GM18858 (cell line): Measurements from ENCODE around the gene ARHGAP27.
"Not testable (repeated sequence)": the region's sequence is repeated elsewhere in the genome, so short reads cannot be mapped to it uniquely, and the experiment has no call there.

Experiments
- ATAC-seq: cut with Tn5 transposase; IDR thresholded peaks from one replicate; pipeline ENCODE4 v1.9.1; 2021; ENCODE audit not compliant: unreplicated experiment

Gene ARHGAP27

DNA sequence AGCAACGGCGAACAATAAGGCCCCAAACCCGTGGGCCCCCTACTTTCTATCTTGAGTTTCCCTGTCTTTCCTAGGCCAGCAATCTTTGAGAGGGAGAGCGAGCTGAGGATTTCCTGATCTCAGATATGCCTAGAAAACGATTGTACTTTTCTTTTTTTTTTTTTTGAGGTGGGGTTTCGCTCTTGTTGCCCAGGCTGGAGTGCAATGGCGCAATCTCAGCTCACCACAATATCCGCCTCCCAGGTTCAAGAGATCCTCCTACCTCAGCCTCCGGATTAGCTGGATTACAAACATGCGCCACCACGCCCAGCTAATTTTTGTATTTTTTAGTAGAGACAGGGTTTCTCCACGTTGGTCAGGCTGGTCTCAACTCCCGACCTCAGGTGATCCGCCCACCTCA is 15.0 kb upstream of the ARHGAP27 start:
- not testable (repeated sequence) for ATAC-seq

DNA sequence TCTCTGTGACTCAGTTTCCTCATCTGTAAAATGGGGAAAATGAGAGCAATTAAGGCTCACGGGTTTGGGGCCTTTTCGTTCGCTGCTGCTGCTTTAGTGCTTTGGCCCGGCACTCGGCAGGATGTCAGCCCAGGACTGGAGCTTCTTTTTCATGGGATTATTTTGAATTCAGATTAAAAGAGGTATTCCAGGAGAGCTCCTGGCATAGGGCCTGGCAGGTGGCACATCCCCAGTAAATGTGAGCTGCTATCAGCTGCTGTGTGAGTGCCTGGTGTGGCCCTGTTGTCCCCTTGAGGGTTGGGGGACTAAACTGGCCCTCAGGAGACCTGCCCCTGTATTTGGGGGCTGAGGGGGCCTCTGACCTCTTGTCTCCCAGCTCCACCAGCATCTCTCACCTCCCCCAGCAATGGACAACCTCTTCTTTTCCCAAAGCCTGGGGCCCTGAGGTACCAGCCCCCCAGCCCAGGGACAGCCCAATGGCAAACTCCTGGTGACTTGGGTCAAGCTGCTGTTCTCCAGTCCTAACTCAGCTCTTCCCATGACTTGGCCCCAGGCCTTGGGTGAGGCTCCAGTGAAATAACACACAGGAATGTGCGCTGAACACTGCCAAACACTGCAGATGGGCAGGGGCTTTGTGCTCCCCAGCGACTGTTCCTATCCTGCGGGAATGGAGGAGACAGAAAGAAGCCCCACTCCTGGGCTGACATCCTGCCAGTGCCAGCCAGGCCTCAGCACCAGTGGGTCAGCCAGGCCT is 14.4 kb upstream of the ARHGAP27 start:
- ATAC-seq: not testable (repeated sequence)

DNA sequence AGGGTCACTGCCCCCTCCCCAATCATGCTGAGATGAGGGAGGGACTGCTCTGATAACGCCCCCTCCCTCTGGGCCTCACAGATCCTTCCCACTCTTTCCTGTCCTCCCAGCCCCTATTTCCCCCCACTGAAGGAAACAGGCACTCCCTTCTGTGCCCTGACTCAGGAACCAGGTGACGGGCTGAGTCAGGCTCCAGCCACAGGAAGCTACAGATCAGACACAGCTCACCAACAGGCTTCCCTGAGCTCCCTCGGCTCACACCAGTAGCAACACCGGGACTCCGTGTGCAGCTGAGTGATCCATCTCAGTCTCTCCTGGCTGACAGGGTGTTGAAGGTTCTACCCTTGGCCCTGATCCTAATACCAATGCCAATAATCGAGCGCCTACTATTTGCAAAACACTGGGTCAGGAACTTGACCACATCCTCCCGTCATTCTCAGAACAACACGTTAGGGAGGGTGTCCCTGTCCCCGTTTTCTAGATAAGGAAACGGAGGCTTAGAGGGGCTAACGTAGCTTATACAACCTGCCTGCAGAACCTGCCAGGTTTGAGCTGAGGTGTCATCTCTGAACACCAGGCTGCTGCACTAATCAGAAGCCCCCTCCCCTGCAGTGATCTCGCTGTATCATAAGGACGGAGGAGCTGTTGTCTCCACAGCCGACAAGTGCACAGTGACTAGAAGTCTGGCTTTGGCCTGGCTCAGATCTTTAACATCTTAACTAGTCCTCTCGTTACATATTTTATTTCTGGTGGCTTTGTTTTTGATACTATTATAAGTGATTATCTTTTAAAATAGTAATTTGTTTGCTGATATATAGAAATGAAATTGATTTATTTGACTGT is 13.5 kb upstream of the ARHGAP27 start:
- not testable (repeated sequence) for ATAC-seq

DNA sequence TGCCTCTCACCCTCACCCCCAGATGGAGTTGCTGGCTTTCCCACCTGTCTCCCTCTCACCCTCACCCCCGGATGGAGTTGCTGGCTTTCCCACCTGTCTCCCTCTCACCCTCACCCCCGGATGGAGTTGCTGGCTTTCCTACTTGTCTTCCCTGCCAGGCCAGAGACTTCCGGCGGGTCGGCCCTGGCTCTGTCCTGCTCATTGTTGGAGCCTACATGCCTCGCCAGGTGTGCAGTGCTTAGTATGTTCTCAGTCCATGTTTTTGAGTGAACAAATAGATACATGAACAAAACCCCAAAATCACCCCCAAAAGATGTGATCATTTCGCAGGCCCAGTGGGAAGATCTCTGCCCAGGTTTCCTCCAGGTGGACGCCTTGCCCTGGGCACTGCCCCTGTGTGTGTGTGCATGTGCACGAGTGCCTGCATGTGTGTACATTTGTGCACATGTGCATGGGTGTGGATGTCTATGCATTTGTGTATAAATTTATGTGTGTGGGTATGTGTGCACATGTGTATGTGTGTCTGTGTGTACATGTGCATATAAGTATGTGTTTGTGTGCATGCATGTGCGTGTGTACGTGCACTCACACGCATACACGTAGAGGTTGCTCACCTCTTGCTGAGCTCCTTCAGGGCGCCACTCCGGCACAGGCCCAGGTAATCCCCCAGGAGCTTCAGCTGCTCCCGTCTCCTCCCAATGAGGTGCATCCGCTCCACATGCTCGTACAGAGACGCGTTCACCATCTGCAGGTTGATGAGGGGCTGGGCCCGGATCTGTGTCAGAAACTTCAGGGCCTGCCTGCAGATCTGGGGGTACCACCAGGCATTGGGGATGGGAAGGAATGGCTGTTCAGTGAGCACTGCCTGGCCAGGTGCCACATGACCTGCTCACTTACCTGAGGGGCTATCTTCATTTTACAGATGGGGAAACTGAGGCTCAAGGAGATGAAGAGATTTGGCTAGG is 12.5 kb upstream of the ARHGAP27 start:
- ATAC-seq: not testable (repeated sequence)

DNA sequence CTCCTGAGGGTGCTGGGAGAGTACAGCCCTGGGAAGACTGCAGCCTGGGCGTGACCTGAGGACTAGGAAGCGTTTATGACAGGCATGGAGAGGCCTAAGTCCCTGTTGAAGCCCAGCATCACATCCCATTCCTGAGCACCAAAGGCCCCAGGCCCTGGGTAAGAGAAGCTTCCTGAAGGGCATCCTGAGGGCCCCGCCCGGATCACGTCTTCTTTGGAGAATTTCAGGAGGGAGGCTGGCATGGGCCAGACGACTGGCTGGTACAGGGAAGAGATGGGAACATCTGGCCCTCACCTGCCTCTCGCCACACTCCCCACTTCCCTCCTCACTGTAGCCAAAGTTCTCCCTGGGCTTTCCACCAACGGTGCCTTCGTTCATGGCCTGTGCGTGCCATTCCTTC is 11.6 kb upstream of the ARHGAP27 start:
- not testable (repeated sequence) for ATAC-seq

DNA sequence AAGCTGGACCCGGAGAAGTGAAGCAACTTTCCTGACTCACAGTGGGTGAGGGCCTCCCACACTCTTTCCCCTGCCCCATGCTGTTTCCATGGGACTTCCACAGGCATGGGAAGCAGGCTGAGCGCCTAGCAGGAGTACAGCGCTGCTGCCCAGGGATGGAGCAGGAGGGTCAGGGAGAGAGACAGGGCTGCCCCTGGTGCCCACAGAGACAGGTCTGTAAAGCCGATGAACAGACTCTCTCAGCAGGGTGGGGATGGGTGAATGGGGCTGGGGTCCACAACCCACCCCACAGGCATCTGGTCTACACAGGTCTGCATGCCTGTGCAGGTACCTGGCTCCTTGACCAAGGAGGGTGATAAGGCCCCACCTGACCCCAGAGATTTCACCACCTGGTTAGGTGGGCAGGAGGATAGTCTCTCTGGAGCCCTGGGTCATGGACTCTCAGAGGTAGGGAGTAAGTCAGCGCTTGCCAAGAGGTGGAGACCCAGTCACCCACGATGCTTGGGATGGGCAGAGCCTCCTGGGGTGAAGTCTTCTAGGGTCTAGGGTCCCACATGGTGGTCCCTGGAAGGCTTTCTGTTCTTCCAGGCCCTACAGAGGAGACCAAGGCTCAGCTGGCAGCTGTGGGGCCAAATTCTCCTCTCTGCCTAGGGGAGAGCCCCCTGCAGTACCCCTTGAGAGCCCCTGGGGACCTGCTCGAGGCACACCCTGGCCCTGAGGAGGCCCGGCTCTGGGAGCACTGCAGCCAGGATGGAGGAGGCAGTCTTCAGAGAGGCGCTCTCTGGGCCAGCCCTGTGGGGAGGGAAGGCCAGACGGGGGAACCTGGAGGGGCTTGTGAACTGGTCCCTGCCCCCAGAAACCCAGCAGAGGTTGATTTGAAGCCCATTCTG is 10.9 kb upstream of the ARHGAP27 start:
- not testable (repeated sequence) for ATAC-seq

DNA sequence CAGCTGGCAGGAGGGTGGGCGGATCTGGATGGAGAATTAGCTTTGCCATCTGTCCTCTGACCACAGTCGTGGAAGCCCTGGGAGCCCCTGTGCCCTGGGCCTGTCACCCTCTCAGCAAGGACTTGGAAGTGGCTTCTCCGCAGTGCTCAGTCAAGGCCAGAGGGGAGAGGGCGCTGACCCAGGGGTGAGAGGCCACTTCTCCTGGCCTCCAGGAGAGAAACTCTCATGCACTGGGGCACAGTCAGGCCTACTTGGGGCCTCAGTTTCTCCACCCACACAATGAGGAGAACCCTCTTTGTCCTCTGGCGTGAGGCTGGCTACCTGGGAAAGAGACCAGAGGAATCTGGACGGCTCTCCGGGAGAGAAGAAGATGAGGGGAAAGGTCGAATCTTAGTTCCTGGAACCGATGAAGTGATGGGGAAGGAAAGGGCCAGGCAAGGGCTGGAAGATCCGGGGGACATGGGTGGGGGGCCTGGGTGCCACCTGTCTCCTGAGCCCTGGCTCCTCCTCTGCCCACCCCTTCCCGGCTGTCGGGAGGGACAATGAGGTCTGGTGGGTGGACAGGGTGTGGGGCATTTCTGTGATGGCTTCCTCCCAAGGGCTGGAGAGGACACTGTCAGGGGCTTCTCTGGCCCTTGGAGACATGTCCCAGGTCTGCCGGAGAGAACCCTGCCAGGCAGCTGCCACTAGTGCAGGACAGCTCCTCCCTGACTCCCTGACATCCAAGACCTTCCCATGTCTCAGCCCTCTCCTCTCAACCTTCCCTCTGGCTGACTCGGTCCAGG is 9.0 kb upstream of the ARHGAP27 start:
- no peak for ATAC-seq

DNA sequence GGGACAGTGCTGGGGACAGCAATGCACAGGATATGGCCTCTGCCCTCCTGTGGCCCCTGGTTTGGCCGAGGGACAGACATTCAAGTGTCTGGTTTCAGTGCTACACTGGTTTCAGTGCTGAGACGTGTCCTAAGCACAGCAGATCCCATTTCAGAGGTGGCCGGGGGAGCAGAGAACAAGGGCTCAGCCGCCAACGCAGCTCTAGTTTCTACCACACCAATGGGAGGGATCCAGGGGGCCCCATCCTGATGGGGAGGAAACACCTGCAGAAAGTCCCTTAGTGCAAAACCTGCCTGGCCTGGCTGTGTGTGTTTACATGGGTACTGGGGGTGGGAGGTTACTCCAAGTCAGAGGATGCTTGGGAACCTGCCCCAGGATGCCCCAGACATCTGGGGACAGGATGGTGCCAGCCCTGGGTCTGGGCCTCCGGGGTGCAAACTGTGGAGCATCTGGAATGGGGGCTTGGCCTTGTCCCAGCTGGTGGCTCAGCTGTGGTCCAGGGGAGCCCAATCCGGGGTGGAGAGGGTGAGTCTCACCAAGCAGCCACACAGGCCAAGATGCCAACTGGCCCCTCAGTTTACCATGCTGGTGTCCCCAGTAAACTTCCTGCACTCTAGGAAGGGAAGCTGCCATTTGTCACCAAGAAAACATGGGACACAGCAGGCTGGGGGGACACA is 8.3 kb upstream of the ARHGAP27 start:
- peak; percentile 53 for ATAC-seq

DNA sequence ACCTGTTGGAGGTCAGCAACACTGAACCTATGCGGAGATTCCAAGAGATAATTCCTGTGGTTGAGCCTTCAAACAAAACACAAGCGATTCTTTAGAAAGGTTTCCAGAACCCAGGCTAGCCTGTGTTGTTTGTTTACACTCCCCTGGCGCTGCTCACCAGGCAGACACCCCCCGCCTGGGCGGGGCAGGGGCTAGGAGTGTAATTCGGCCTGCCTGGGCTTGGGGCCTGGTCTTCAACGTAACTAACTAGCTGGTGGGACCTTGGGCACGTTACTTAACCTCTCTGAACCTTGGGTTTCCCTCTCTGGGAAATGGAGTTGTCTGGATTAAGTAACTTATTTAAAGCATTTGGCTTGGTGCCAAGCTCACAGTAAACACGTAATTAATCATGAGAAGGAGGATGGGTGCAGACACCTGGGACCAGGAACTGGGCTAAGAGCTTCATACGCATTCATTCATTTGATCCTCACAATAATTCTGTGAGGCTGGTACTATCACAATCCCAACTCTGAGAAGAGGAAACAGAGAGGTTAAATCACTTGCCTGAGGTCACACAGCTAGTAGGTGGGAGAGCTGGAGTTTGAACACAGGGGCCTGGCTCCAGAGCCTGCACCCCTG is 7.6 kb upstream of the ARHGAP27 start:
- ATAC-seq: no peak

DNA sequence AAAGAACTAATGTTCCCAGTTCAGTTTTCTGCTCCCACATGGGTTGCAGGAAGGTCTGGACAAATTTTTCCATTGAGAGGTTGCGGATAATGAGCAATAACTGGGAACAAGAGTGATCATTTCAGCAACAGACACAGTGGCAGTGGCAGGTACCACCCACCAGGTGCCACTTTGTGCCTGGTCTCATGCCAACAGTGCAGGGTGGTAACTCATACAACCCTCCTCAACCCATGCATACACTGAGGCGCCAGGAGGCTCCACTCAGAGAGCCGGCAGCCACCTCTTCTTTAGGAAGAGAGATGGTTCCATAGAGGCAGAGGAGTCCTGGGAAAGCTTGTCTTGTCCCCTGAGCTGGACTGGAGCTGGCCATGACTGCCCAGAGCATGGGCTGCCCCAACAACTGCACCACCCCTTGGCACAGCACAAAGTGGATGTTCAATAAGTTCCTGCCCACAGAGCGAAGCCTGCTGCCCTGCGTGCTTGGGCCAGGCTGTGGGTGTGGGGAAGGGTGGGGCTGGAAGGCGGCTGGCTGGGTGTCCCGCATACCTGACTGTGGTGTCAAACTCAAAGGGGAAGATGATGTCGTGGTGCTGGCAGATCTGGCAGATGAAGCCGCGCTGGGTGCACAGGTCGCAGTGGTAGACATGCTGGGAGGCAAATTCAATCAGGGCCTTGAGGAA is 6.4 kb upstream of the ARHGAP27 start:
- no peak for ATAC-seq

DNA sequence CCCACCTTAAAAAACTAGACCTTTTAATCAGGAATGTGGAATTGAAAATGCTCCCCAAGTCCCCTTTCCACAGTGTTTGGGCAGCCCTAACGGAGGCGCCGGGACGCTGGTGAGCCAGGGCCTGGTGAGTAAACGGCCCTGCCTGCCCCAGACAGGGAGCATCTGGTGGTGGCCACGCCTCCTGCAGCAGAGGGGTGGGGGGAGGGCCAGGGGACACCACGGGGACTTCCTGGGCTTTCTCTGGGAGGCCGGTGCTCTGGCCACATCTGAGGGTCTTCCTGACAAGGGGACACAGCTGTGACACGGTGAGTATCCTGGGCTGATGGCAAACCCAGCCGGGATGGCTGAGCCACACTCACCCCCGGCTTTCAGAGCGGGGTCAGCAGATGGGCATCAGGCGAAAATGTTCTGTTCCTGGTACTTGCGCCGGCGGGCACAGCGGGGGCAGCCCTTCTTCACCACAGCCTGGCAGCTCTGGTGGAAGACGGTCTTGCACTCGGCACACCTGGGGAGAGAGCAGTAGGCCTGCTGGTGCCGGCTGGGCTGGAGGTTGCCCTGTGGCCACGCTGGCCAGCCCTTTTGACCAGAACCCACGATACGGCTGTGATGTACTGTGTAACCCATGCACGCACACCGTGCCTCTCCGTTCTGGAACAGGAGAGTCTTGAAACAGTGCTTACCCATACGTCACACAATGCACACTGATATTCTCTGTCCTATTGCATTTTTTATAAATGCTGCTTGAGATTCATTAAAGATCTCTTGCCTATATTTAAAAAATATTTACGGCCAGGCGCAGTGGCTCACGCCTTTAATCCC is 5.0 kb upstream of the ARHGAP27 start:
- no peak for ATAC-seq

DNA sequence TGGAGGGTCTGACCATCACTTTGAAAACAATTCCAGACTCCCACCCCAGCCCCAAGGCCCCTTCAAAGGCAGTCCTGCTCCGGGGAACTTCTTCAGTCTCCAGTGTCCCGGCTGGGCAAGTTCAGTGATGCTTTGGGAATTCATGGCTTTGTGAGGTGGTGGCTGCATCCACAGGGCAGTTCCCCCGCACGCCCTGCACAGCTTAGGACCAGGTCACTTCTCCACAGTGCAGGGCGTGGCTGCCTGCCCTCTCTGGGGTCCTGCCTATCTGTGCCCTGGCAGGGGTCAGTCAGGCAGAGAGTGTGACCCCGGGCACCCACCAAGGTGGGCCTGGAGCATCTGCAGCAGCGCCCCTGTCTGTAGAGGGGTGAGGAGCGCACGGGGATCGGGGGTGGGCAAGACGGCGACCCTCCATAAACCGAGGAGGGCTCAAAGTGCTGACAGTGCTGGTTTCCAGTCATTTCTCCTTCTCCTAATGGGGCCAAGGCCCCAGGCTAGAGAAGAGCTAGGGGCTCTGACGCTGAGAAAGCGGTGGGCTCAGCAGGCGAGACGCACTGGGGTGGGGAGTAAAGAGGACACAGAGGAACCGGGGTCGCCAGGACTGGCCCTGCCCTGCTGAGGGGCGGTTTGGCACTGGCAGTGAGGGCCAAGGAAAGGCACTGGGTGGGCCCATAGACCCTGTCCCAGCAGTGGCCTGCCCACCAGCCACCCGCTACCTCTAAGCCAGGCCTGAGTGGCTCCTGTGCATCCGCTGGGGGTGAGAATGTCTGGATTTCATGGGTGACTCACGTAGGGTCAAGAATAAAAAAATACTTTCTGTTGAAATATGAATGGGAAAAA is 4.2 kb upstream of the ARHGAP27 start:
- no peak for ATAC-seq

DNA sequence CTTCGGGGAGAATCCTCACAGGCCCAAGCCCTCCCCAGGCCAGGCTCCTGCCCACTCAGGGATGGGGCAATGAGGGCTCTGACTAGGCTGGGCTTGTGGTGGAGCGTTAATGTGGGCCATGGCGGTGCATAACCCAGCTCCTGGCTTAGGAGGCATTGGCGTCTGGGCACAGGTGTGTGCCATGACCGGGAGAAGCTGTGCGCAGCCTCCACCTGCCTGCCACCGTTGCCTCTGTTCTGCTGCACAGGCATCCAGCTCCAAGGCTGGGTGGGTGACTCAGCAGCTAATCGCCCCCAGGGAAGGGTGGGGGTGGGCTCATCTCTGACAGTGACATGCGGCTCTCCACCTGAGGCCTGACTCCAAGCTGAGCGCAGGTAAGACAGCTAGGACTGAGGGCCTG is 3.5 kb upstream of the ARHGAP27 start:
- ATAC-seq: no peak

DNA sequence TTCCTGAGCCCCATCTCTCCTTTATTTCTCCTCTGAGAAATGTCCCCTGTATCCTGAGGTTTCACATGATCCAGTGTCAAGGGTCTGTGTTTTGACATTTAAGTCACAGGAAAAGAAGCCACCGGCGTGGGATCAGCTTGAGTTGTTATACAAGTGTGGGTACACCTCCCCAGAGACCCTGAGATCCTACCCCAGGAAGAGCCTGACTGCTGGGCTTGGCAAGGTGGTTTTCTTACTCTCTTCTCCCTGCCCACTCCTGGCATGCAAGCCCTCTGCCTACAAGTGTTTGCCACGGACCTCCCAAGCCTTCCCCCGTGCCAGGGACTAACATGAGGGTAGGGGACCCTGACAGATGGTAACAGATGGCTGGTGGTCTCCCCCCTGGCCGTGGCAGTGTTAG is 2.8 kb upstream of the ARHGAP27 start:
- no peak for ATAC-seq

DNA sequence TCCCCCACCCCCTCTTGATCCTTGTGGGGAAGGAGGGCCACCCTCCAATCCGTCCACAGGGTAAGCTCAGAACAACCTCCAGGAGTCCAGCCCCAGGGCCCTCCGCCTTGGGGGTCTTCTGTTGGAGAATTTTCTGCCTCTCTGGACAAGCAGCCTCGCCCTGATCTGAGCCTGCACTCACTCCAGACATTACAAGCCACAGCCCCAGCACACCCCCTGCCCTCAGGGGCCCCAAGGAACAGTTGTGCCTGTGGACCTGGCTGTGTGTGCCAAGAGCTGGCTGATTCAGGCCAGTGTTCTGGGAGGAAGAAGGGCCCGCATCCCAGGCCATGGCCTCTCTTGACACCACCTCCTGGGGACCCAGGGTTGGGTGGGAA is 477 bp upstream of the ARHGAP27 start:
- ATAC-seq: no peak
